SK-N-SH (cell line): ENCODE data around the gene F2RL3. TPM values are rescaled to one million over a fixed set of nuclear protein-coding genes. Genes with fewer than 3 reads are reported as not detected.
"Not testable (repeated sequence)": the region's sequence is repeated elsewhere in the genome, so short reads cannot be mapped to it uniquely, and the experiment has no call there.

Source experiments
- CTCF ChIA-PET: fragments of 300-600, 350-600 bp; formaldehyde crosslinking; extraction: SDS; loops from one replicate; lab custom pipeline; 2021; lab: Yijun Ruan, JAX
- POLR2A ChIA-PET: fragments of 350-600 bp; sonication (Branson Sonifier 250); formaldehyde crosslinking; extraction: SDS; loops from one replicate; lab custom pipeline; 2020; ENCODE audit warnings: antibody characterized with exemption, inconsistent platforms; lab: Yijun Ruan, JAX
- DNase-seq: peaks from one replicate; pipeline ENCODE4 v3.0.0; 2012
- H2AFZ ChIP-seq: fragments of 200-600 bp; sonication (generic); 2 replicates; pipeline ENCODE4 v1.8.1; 2016; ENCODE audit warnings: antibody characterized with exemption, mild to moderate bottlenecking, low read depth
- H3F3A ChIP-seq: fragments of 200-600 bp; sonication (generic); replicated peaks from 2 replicates; pipeline ENCODE3; 2016; ENCODE audit warnings: antibody characterized with exemption, mild to moderate bottlenecking; ENCODE audit not compliant: insufficient read depth
- H3K27ac ChIP-seq, 2 experiments: fragments of 200-500 bp in 1 of 2; fragments of 200-600 bp in 1 of 2; sonication (Bioruptor generic) in 1 of 2; sonication (generic), shearing (Covaris generic) in 1 of 2; 2 replicates each; pipeline versions ENCODE4 v1.5.1 to v1.6.1; 2014 to 2016; ENCODE audit warnings: low read depth in 2 of 2, inconsistent platforms in 1 of 2, low read length in 1 of 2, mild to moderate bottlenecking in 1 of 2, mixed read lengths in 1 of 2
- H3K27me3 ChIP-seq: fragments of 200-600 bp; sonication (generic), shearing (Covaris generic); 2 replicates; pipeline ENCODE4 v1.6.1; 2016; ENCODE audit warnings: mixed run types; ENCODE audit not compliant: insufficient read depth
- H3K36me3 ChIP-seq, 2 experiments: fragments of 200-500 bp in 1 of 2; fragments of 200-600 bp in 1 of 2; sonication (Bioruptor generic) in 1 of 2; sonication (generic) in 1 of 2; replicated peaks in 1 of 2; 2 replicates each; pipeline versions ENCODE3 to v1.5.1; 2014 to 2016; ENCODE audit warnings: low read length in 1 of 2, mild to moderate bottlenecking in 1 of 2; ENCODE audit not compliant: insufficient read depth in 2 of 2, control insufficient read depth in 1 of 2
- H3K4me1 ChIP-seq, 2 experiments: fragments of 200-500 bp in 1 of 2; fragments of 200-600 bp in 1 of 2; sonication (Bioruptor generic) in 1 of 2; sonication (generic), shearing (Covaris generic) in 1 of 2; 2 replicates each; pipeline versions ENCODE4 v1.5.1 to v1.6.1; 2014 to 2016; ENCODE audit warnings: low read depth in 1 of 2, low read length in 1 of 2, mixed run types in 1 of 2; ENCODE audit not compliant: insufficient read depth in 2 of 2, control insufficient read depth in 1 of 2
- H3K4me2 ChIP-seq: fragments of 200-600 bp; sonication (generic), shearing (Covaris generic); 2 replicates; pipeline ENCODE4 v1.6.1; 2017; ENCODE audit warnings: mixed run types
- H3K4me3 ChIP-seq, 2 experiments: fragments of 200-500 bp in 1 of 2; fragments of 200-600 bp in 1 of 2; sonication (Bioruptor generic) in 1 of 2; sonication (generic), shearing (Covaris generic) in 1 of 2; 2 replicates each; pipeline versions ENCODE4 v1.5.1 to v1.8.1; 2014 to 2016; ENCODE audit warnings: low read depth in 2 of 2, inconsistent platforms in 1 of 2, low read length in 1 of 2, mild to moderate bottlenecking in 1 of 2, mixed read lengths in 1 of 2, moderate library complexity in 1 of 2
- H3K79me2 ChIP-seq: fragments of 200-600 bp; sonication (generic); 2 replicates; pipeline ENCODE4 v1.8.1; 2017; ENCODE audit warnings: mild to moderate bottlenecking; ENCODE audit not compliant: insufficient read depth
- H3K9ac ChIP-seq: fragments of 200-600 bp; sonication (generic); 2 replicates; pipeline ENCODE4 v1.6.1; 2017; ENCODE audit warnings: mixed run types
- H3K9me2 ChIP-seq: fragments of 200-600 bp; sonication (generic); 2 replicates; pipeline ENCODE4 v1.6.1; 2017; ENCODE audit warnings: mixed run types
- H3K9me3 ChIP-seq: fragments of 200-600 bp; sonication (generic); 2 replicates; pipeline ENCODE4 v1.6.1; 2017; ENCODE audit warnings: mixed run types, mild to moderate bottlenecking, moderate library complexity
- H4K20me1 ChIP-seq: fragments of 200-600 bp; sonication (generic); 2 replicates; pipeline ENCODE4 v1.6.1; 2017; ENCODE audit warnings: mild to moderate bottlenecking, mixed run types; ENCODE audit not compliant: insufficient read depth
- CHD2 ChIP-seq: fragments of 150-350 bp; IDR thresholded peaks from 2 replicates; pipeline ENCODE4 v1.6.1; 2018; ENCODE audit warnings: low read length; ENCODE audit not compliant: partially characterized antibody
- ELF1 ChIP-seq: IDR thresholded peaks from 2 replicates; pipeline ENCODE4 v1.4.0; 2012
- JUND ChIP-seq: IDR thresholded peaks from 2 replicates; pipeline ENCODE4 v1.4.0; 2012
- MXI1 ChIP-seq: IDR thresholded peaks from 2 replicates; pipeline ENCODE4 v1.6.1; 2012; ENCODE audit warnings: mild to moderate bottlenecking, low read depth, low read length, improper control_type of control experiment
- NFIC ChIP-seq: IDR thresholded peaks from 2 replicates; pipeline ENCODE4 v1.4.0; 2012; ENCODE audit warnings: borderline replicate concordance
- POLR2AphosphoS5 ChIP-seq: IDR thresholded peaks from 2 replicates; pipeline ENCODE4 v1.6.1; 2012; ENCODE audit warnings: low read depth, low read length
- RAD21 ChIP-seq: IDR thresholded peaks from 2 replicates; pipeline ENCODE4 v1.6.1; 2012; ENCODE audit warnings: mild to moderate bottlenecking, low read length
- TEAD4 ChIP-seq: IDR thresholded peaks from 2 replicates; pipeline ENCODE4 v1.4.0; 2012; ENCODE audit warnings: mild to moderate bottlenecking, borderline replicate concordance; ENCODE audit not compliant: insufficient read depth
- YY1 ChIP-seq: IDR thresholded peaks from 2 replicates; pipeline ENCODE4 v1.4.0; 2012; ENCODE audit warnings: low read depth, mild to moderate bottlenecking
- WGBS: methylation state at CpG from one replicate; pipeline ENCODE4 v1.1.6; 2017; ENCODE audit warnings: low lambda C conversion rate; 5-methylcytosine and 5-hydroxymethylcytosine counted together
- polyA plus RNA-seq, 3 experiments: library from polyadenylated mRNA; depleted of rRNA; stranded (reverse); fragments of >200 nt; gene quantifications; 2 replicates each; pipeline ENCODE4 v1.2.3, GENCODE V29; 2012
- TF ChIP-seq, protein P1 (sequence below): IDR thresholded peaks from 2 replicates; pipeline ENCODE4 v1.6.1; 2012; ENCODE audit warnings: mild to moderate bottlenecking, low read depth, low read length, moderate library complexity

The F2RL3 gene
- polyA plus RNA-seq, 1 of the 3 experiments (the other 2 are of a cell fraction) = not detected

- Histone ChIP-seq H3K4me1 (no peaks in the 10 kb centered on the region), H3K36me3 (peaks cover 12 to 62% of the 10 kb centered on the region in 2 experiments), H3K4me3 (no peak overlapping the region), H3K27ac (no peak overlapping the region), H3K79me2 (0 out of 2 replicates have a peak, but pooled peaks cover 3% of the 10 kb centered on the region), H3K9me2 (no peaks in the 10 kb centered on the region), H4K20me1 (peaks cover 5% of the 10 kb centered on the region; the same call in 1 of the 2 replicates), H3K9me3 (no peaks in the 10 kb centered on the region), H3K9ac (no peak overlapping the region), H3K27me3 (no peaks in the 10 kb centered on the region), H3F3A (no peaks in the 10 kb centered on the region), H2AFZ (no peak overlapping the region), H3K4me2 (no peak overlapping the region)
- 60% methylated on average over 1 of the region's 1 CpG for WGBS
- no peak for DNase-seq
- ChIA-PET POLR2A (no interaction called here), CTCF (interaction anchor here (0.5 kb wide), 1 partner anchor 485 kb away, joined by 3 read pairs; no protein-coding TSS in a partner anchor)
- no peak for TF ChIP-seq YY1
- TF ChIP-seq ELF1 = no peak
- no peak for TF ChIP-seq MXI1
- TF ChIP-seq POLR2AphosphoS5 = no peak
- TF ChIP-seq NFIC = no peak
- TF ChIP-seq, protein P1, sequence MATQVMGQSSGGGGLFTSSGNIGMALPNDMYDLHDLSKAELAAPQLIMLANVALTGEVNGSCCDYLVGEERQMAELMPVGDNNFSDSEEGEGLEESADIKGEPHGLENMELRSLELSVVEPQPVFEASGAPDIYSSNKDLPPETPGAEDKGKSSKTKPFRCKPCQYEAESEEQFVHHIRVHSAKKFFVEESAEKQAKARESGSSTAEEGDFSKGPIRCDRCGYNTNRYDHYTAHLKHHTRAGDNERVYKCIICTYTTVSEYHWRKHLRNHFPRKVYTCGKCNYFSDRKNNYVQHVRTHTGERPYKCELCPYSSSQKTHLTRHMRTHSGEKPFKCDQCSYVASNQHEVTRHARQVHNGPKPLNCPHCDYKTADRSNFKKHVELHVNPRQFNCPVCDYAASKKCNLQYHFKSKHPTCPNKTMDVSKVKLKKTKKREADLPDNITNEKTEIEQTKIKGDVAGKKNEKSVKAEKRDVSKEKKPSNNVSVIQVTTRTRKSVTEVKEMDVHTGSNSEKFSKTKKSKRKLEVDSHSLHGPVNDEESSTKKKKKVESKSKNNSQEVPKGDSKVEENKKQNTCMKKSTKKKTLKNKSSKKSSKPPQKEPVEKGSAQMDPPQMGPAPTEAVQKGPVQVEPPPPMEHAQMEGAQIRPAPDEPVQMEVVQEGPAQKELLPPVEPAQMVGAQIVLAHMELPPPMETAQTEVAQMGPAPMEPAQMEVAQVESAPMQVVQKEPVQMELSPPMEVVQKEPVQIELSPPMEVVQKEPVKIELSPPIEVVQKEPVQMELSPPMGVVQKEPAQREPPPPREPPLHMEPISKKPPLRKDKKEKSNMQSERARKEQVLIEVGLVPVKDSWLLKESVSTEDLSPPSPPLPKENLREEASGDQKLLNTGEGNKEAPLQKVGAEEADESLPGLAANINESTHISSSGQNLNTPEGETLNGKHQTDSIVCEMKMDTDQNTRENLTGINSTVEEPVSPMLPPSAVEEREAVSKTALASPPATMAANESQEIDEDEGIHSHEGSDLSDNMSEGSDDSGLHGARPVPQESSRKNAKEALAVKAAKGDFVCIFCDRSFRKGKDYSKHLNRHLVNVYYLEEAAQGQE = no peak
- TF ChIP-seq JUND = no peak
- no peak for TF ChIP-seq RAD21
- no peak for TF ChIP-seq CHD2
- no peak for TF ChIP-seq TEAD4
- TF ChIP-seq, all 33 proteins: peak for 0
These were observed 14.4 kb upstream of the F2RL3 start for GRCh38 chr19:16874250-16874977.

GRCh38 chr19:16874978-16875299 is 13.9 kb upstream of the F2RL3 start:
- H3K9me2 ChIP-seq, H3K27ac ChIP-seq, H4K20me1 ChIP-seq, H3K4me3 ChIP-seq, H3F3A ChIP-seq, H2AFZ ChIP-seq, DNase-seq, H3K4me2 ChIP-seq, CTCF ChIA-PET, H3K4me1 ChIP-seq, H3K9me3 ChIP-seq, H3K79me2 ChIP-seq, H3K27me3 ChIP-seq, POLR2A ChIA-PET, H3K9ac ChIP-seq: not testable (repeated sequence)
- peaks cover 16 to 62% of the 10 kb centered on the region in 2 experiments for H3K36me3 ChIP-seq
